Cardiac muscle cell (in vitro differentiated cells and primary cell): ENCODE measurements around the gene TIMM22. TPM values are rescaled to one million over a fixed set of nuclear protein-coding genes. Genes with fewer than 3 reads are reported as not detected.

Experiments used
- DNase-seq, 2 donors: peaks; one replicate each; pipeline versions ENCODE4 v3.0.0 to v3.0.0-alpha.2; 2010 to 2017; ENCODE audit warnings: low read depth in 1 of 2, low spot score in 1 of 2
- H3K27ac ChIP-seq: fragments of 200-600 bp; sonication (generic); 2 replicates; pipeline ENCODE4 v1.5.1; 2016
- H3K27me3 ChIP-seq: fragments of 200-600 bp; sonication (generic); 2 replicates; pipeline ENCODE4 v1.6.0; 2016; ENCODE audit warnings: control low read depth
- H3K36me3 ChIP-seq: fragments of 200-600 bp; sonication (generic); 2 replicates; pipeline ENCODE4 v1.5.1; 2016; ENCODE audit warnings: control low read depth
- H3K4me1 ChIP-seq: fragments of 200-600 bp; sonication (generic); 2 replicates; pipeline ENCODE4 v1.8.1; 2017; ENCODE audit warnings: low read depth, mild to moderate bottlenecking, mixed run types
- H3K4me3 ChIP-seq: fragments of 200-600 bp; sonication (generic); 2 replicates; pipeline ENCODE4 v1.5.1; 2016; ENCODE audit warnings: mild to moderate bottlenecking
- H3K9me3 ChIP-seq: fragments of 200-600 bp; sonication (generic); 2 replicates; pipeline ENCODE4 v1.5.1; 2017; ENCODE audit warnings: low read depth, mild to moderate bottlenecking, control low read depth
- CTCF ChIP-seq: IDR thresholded peaks from 2 replicates; pipeline ENCODE4 v1.5.1; 2012; ENCODE audit warnings: low read depth, mild to moderate bottlenecking, low read length
- polyA plus RNA-seq: library from polyadenylated mRNA; unstranded; fragments of >200 nt; fragmentation: Nextera tagmentation; extraction: Ambion mirVana; gene quantifications from 2 replicates; pipeline ENCODE4 v1.2.1, GENCODE V29; 2016
- total RNA-seq: library from RNA; depleted of rRNA; stranded (reverse); fragments of >200 nt; gene quantifications from 2 replicates; pipeline ENCODE4 v1.2.3, GENCODE V29; 2016

Gene TIMM22
- total and polyA plus RNA-seq, 2 experiments from 2014 or later = 28.4 to 33.1 TPM

- Histone ChIP-seq H3K27ac (peak overlapping the region; percentile 42), H3K9me3 (no peaks in the 10 kb centered on the region), H3K36me3 (peaks cover 11% of the 10 kb centered on the region), H3K4me1 (no peaks in the 10 kb centered on the region), H3K27me3 (no peaks in the 10 kb centered on the region), H3K4me3 (no peak overlapping the region)
- DNase-seq = no peak
- TF ChIP-seq CTCF = no peak
These were observed 15.1 kb downstream of the TIMM22 start for GRCh38 chr17:1011760-1012735.

GRCh38 chr17:1012823-1013728 is 16.1 kb downstream of the TIMM22 start:
- no peak for TF ChIP-seq CTCF
- Histone ChIP-seq H3K27me3 (no peaks in the 10 kb centered on the region), H3K4me1 (peaks cover 5% of the 10 kb centered on the region), H3K4me3 (no peak overlapping the region), H3K36me3 (peaks cover 5% of the 10 kb centered on the region), H3K27ac (no peak overlapping the region), H3K9me3 (no peaks in the 10 kb centered on the region)
- no peak for DNase-seq

- H3K9me3 ChIP-seq = no peaks in the 10 kb centered on the region
- no peak for DNase-seq
- peaks cover 5% of the 10 kb centered on the region for H3K36me3 ChIP-seq
- no peak overlapping the region for H3K4me3 ChIP-seq
- no peak for TF ChIP-seq CTCF
- H3K4me1 ChIP-seq = peaks cover 11% of the 10 kb centered on the region
- H3K27me3 ChIP-seq = no peaks in the 10 kb centered on the region
- H3K27ac ChIP-seq = no peak overlapping the region
These were observed 16.8 kb downstream of the TIMM22 start for GRCh38 chr17:1013729-1014090.

GRCh38 chr17:1018547-1018946 is 21.6 kb downstream of the TIMM22 start:
- H3K27me3 ChIP-seq = no peaks in the 10 kb centered on the region
- peaks cover 37% of the 10 kb centered on the region for H3K4me1 ChIP-seq
- H3K27ac ChIP-seq = peak overlapping the region; percentile 99
- H3K4me3 ChIP-seq = no peak overlapping the region
- H3K9me3 ChIP-seq = no peaks in the 10 kb centered on the region
- no peak for DNase-seq
- no peaks in the 10 kb centered on the region for H3K36me3 ChIP-seq
- no peak for TF ChIP-seq CTCF

- peak overlapping the region; percentile 99 for H3K27ac ChIP-seq
- H3K27me3 ChIP-seq = no peaks in the 10 kb centered on the region
- DNase-seq = peak in 1 of 2 donors; percentile 90
- H3K9me3 ChIP-seq = no peaks in the 10 kb centered on the region
- no peaks in the 10 kb centered on the region for H3K36me3 ChIP-seq
- peaks cover 37% of the 10 kb centered on the region for H3K4me1 ChIP-seq
- TF ChIP-seq CTCF = no peak
- H3K4me3 ChIP-seq = no peak overlapping the region
These were observed 22.5 kb downstream of the TIMM22 start for GRCh38 chr17:1019451-1019850.
